NCI-H2107 (cell line): ENCODE measurements around the gene XYLT1.

ENCODE experiments used
- DNase-seq: peaks from one replicate; lab custom pipeline; 2025; lab: John Stamatoyannopoulos, UW

Gene XYLT1

GRCh38 chr16:17459903-17460521 lies 10.7 kb downstream of the XYLT1 start:
- DNase-seq, result no peak

- no peak for DNase-seq
These were observed 12.8 kb downstream of the XYLT1 start for GRCh38 chr16:17457997-17458396.

- DNase-seq, result no peak
These were observed 13.2 kb downstream of the XYLT1 start for GRCh38 chr16:17457513-17457912.

- DNase-seq, result no peak
These were observed 16.5 kb downstream of the XYLT1 start for GRCh38 chr16:17454162-17454730.

GRCh38 chr16:17453364-17454038 lies 17.3 kb downstream of the XYLT1 start:
- no peak for DNase-seq

GRCh38 chr16:17452922-17453321 lies 17.8 kb downstream of the XYLT1 start:
- DNase-seq, result no peak

- DNase-seq, result no peak
These were observed 18.9 kb downstream of the XYLT1 start for GRCh38 chr16:17451843-17452242.

- no peak for DNase-seq
These were observed 20.5 kb downstream of the XYLT1 start for GRCh38 chr16:17450291-17450690.

- DNase-seq, result no peak
These were observed 21.8 kb downstream of the XYLT1 start for GRCh38 chr16:17448640-17449638.

GRCh38 chr16:17447101-17447569 lies 23.6 kb downstream of the XYLT1 start:
- DNase-seq, result no peak

GRCh38 chr16:17446661-17447060 lies 24.1 kb downstream of the XYLT1 start:
- no peak for DNase-seq

GRCh38 chr16:17445421-17445820 lies 25.3 kb downstream of the XYLT1 start:
- DNase-seq, result no peak

- DNase-seq, result no peak
These were observed 26.1 kb downstream of the XYLT1 start for GRCh38 chr16:17444658-17445057.

GRCh38 chr16:17440131-17440530 lies 30.6 kb downstream of the XYLT1 start:
- DNase-seq, result no peak

- no peak for DNase-seq
These were observed 31.2 kb downstream of the XYLT1 start for GRCh38 chr16:17439580-17439979.

- DNase-seq, result no peak
These were observed 32.8 kb downstream of the XYLT1 start for GRCh38 chr16:17437981-17438380.

- no peak for DNase-seq
These were observed 33.5 kb downstream of the XYLT1 start for GRCh38 chr16:17437127-17437720.

- DNase-seq, result no peak
These were observed 35.4 kb downstream of the XYLT1 start for GRCh38 chr16:17435318-17435717.

GRCh38 chr16:17433577-17434451 lies 36.9 kb downstream of the XYLT1 start:
- no peak for DNase-seq

- DNase-seq, result no peak
These were observed 37.7 kb downstream of the XYLT1 start for GRCh38 chr16:17432901-17433576.
